NK-92 (cell line): ENCODE measurements around the gene EFHC2.

Experiments used
- DNase-seq: peaks from one replicate; lab custom pipeline; 2025; ENCODE audit not compliant: unreplicated experiment; lab: John Stamatoyannopoulos, UW

Gene EFHC2, protein sequence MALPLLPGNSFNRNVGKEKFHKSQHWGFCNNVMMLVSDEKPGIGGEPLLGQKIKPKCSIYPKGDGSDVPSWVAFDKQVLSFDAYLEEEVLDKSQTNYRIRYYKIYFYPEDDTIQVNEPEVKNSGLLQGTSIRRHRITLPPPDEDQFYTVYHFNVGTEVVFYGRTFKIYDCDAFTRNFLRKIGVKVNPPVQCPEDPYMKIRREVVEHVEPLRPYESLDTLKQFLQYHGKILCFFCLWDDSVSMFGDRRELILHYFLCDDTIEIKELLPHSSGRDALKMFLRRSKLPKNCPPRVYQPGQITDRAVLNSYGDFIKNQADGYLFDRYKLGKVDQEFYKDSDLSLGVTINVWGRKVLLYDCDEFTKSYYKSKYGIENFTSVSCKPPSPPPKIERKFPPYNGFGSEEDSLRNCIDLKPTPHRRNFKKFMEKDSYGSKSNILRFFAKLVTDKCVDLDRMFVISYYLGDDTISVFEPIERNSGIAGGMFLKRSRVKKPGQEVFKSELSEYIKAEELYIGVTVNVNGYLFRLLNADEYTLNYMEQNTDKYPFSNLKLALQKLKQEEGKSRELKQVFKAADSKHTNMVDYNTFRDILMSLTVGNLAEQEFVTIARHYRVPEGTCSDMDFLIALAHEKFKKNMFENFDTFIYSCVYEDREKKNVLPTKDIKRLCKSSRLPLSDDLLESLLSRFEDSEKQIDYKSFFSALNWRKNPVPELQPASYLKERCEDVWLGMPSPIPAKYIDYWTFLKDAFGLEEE

DNA sequence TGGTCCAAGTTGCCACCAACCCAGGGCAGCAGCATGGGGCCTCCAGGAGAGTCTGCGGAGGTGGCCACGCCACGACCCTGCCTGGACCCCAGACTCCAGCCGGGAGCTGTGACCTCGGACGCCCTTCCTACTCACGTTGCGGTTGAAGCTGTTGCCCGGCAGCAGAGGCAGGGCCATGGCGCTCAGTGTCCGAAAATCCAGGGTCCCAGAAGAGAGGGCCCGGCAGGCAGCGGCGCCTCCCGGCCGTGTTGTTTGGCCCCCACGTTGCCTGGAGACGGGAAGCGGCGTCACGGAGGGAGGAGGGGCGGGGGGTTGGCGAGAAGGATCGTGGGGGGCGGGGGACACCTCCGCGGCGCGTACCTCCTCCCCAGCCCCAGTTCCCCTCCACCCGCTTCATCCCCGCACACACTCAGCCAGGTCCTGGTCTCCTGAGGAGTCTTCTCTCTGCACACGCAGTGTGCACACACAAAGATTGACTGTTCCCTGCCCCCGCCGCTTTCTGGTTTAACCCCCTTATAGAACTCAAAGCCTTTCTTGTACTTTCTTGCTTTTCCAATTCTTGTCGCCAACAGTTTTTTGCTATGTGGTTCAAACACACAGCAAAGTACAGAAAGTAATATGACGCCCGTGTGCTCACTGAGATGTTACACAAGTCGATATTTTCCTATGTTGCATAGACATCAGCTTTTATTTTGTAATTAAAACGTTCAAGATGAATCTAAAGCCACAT is at the start of gene EFHC2:
TSS of gene EFHC2 (minus strand) at position 261 of the 730 bp plus-strand sequence. CDS start at position 177, 84 bp downstream.
- DNase-seq: no peak

DNA sequence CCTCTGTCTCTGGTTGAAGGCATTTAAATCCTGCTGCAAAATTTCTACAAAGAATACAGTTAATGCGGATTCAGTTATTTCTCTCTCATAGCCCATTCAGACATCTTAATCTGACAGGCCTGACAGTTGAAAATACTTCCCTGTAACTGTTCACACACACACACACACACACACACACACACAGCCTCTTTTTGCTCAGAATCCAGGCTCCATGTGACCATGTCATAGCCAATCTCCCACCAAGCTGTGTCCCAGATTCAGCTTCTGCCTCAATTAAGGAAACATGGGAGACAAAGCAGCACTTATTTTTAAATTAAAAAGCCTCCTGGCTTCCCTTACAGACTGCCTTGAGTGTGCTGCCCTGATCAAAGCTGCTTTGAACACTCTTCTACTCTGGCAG is 49.3 kb upstream of the EFHC2 start:
- no peak for DNase-seq

DNA sequence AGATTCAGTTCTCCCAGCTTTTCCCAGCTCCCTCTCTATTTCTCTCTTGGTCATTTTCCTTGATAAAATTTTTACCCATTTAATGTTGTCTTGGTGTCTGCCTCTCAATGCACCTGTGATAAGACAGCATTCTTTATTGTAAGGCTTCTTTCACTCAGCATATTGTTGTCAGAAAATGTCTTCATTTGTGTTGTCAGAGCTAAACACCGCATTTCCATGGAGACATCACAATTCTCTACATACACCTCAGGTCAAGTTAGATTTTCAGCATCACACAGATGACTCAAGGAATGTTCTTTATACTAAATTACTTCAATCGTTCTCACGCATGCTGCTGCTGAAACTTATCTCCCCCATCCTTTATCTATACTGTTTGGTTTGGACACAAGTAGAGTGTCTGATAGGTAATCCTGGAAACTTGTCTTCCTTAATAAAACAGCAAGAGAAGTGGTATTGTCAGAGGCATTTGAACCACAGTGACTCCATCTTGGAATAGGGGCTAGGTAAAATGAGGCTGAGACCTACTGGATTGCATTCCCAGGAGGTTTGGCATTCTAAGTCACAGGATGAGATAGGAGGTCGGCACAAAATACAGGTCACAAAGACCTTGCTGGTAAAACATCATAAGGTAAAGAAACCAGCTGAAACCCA is 41.3 kb upstream of the EFHC2 start:
- DNase-seq: no peak

DNA sequence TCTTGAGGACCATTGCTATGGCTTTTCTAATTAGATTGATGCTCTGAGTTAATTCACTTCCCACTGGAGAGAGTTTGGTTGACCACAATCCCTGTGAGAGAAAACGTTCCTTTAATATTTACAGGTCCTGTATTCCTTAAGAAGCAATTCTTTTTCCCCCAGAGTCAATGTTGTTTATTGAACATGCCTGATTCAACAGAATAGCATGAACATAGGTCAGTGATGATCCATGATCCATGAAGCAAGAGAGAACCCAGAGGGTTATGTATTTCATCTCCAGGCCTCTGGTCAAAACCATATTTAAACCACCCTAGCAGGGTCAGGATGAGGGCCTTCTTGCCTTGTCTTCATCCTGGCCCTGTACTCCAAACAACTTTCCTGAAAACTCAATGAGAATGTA is 39.4 kb upstream of the EFHC2 start:
- no peak for DNase-seq

DNA sequence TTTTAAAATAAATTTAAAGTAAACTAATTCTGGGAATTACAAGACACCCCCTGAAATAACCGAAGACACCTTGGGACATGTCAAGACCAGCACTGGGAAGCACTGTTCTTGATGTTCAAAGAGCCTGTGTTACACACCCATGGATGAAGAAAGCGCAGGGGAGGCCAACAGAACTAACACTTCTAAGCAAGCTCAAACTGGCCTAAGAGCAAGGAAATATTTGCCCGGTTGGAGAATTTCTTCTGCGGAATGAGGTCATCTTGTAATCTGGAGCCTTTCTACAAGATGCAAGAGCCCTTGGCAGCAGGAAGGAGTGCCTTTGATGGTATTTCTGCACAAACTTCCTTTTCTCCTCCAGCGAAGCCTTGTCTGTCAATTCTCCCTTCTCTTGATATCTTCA is 9.3 kb upstream of the EFHC2 start:
- DNase-seq: no peak

DNA sequence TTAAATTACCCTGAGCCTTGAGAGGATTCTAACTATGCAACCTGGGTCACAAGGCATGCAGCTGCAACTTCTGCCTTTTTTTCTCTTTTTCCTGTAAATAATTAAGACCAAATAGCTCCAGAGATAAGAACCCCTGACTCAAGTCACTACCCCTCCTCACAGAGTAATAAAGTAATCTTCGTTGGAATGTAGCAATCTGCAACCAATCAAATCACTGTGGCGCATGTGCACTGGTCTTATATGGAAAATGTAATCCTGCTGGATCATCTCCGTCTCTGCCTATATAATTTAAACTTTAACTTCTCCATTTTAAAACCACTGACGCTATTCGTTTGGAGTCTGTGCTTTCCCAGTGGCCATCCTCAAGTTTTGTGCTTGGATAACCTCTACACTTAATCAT is 6.1 kb upstream of the EFHC2 start:
- DNase-seq: no peak

DNA sequence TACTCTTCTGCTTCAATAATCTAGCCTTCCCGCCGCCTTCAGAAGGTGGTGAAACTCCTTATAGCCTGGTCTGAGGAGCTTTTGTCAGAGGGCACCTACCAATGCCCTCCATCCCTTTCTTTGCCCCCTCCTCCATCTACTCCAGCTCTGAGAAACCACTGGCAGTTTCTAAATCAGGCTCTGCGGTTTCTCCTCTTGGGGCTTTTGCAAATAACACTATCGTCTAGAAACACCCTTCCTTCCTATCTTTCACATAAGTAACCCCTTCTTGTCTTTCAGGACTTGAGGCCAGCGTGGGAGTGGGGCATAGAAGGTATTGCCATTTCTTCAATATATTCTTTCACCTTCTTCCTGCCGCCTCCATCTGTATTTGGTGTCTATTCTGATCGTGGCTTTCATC is 1.2 kb upstream of the EFHC2 start:
- no peak for DNase-seq

DNA sequence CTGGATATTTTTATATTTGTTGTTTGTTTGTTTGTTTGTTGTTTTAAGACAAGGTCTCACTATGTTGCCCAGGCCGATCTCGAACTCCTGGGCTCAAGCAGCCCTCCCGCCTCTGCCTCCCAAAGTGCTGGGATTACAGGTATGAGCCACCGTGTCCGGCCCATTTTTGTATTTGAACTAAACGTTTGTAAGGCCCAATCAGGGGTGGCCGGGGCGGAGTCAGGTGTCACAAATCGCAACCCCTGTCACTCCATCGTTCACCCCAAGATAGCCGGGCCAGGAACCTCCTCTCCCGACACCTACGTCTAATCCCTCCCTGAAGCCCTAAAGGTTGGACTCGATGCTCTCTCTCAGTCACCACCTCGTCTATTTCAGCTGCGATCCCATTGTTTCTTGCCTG is 722 bp upstream of the EFHC2 start:
- no peak for DNase-seq

DNA sequence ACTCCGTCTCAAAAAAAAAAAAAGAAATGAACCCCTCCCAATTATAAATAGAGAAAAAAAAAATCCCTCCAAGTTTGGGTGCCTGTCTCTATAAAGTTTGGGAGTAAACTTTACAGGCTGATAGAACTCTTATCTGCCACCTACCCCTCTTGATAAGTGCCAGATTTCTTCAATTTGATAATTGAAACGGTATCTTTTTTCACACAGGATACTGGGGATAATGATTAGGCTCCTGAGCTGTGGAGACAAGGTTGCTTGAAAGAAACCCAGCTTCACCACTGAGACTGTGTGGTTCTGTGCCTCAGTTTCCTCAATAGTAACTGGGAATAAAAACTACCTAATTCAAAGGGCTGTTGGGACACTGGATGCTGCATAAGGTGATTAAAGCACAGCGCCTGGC is 606 bp downstream of the EFHC2 start:
- no peak for DNase-seq

DNA sequence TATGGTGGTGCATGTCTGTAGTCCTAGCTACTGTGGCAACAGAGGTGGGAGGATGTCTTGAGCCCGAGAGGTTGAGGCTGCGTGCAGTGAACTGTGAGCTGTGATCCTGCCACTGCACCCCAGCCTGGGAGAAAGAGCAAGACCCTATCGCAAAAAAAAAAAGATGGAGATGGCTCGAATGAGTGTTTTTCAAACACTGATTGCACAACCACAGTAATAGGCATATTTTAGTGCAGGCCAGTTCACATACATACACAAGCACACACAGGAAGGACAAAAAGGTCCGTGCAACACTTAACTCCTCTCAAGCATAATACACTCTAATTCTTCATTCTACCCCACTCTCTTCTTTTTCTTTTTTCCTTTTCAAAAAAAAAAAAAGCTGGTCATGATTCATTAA is 5.1 kb downstream of the EFHC2 start:
- no peak for DNase-seq

DNA sequence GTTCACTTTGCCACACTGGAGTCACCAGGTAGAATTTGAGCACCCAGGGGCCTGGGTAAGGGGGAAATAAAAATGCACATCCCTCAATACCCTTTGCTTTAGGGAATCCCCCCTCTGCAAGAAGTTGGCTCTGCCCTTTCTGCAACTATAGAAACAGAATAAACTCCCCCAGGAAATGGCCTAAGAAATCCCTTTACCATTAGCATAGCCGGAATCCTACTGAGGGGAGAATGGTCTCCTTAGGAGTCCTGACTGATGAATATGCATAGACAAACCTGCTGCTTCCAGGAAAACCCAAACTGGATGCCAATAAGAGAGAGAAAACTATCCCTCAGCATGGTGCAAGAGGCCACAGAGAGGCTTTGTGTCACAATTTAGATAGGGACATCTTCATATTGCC is 11.0 kb downstream of the EFHC2 start:
- no peak for DNase-seq

DNA sequence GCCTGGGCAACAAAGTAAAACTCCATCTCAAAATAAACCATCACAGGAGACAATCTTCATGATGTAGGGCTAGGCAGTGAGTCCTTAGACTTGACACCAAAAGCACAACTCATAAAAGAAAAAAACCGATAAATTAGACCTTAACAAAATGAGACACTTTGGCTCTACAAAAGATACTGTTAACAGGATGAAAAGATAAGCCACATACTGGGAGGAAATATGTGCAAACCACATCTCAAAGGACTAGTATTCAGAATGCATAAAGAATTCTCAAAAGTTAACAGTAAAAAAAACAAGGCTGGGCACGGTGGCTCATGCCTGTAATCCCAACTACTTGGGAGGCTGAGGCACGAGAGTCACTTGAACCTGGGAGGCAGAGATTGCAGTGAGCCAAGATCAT is 13.2 kb downstream of the EFHC2 start:
- DNase-seq: no peak

DNA sequence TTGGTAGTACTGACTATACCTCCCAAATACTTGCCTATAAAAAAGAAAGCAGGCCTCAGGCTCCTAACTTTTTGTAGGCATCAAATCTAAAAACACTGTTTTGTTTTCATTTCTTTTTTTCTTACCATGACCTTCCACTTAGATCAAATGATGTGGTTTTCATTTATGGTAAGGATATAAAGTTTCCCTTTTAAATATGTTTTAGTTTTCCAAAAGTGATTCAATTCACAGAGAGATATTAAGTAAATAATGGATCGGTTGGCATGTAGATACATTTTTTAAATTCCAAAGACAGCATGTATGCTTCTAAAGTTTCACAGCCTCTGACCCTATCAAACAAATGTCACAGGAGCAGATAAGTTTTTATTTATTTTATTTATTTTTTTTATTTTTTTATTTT is 23.9 kb downstream of the EFHC2 start:
- no peak for DNase-seq

DNA sequence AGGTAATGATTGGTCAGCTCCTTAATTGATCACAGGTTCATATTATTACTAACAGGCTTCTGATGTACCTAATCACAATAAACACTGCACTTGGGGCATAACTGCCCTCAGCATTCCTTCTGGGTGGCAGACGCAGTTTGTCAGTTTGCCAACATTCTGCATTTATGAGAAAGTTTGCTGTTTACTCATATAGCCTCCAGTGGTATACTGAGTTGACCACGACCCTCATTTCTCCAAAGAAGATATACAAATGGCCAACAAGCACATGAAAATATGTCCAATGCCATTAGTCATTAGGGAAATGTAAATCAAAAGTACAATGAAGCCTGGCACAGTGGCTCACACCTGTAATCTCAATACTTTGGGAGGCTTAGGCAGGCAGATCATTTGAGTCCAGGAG is 26.3 kb downstream of the EFHC2 start:
- no peak for DNase-seq

DNA sequence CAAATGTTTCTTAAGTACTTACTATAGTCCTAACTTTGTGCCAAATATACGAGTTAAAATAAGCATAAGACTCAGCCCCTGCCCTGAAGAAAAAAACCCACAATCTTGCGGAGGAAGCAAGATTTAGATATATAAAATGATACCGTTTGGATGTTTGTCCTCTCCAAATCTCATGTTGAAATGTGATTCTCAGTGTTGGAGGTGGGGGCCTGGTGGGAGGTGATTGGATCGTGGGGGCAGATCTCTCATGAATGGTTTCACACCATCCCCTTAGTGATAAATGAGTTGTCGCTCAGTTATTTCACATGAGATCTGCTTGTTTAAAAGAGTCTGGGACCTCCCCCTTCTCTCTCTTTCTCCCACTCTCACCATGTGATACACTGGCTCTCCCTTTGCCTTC is 28.7 kb downstream of the EFHC2 start:
- DNase-seq: no peak

DNA sequence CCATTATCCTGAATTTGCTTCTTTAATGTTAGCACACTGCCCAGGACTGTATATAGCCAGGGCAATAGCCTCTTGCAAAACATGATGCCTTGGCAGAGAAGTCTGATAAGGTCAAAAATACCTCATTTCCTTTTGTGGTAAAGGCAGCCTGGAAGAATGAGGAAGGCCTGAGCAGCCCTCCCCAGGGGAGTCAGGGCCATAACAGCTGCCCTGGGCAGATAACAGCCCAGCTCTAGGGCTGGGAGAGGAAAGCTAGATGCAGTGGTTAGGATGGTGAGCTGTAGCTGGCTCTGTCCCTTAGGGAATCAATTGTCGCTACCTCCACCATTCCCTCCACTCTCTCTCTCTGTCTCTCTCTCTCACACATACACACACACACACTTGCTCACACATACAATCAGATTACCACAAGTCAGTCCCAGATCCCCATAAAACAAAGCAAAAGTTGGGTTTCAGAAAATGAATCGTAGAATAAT is 29.2 kb downstream of the EFHC2 start:
- no peak for DNase-seq

DNA sequence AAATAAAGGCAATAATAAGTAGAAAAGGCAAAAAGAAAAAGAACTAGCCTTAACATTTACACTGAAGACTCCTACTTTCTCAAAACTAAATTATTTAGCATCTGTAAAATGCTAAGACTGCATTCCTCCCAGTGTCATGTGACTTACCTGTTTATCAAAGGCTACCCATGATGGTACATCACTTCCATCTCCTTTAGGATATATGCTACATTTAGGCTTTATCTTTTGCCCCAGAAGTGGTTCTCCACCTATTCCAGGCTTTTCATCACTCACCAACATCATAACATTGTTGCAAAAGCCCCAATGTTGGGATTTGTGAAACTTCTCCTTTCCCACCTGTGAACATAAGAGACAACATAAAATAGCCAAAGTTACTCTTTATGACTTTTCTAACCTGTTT is 31.1 kb downstream of the EFHC2 start:
- no peak for DNase-seq

DNA sequence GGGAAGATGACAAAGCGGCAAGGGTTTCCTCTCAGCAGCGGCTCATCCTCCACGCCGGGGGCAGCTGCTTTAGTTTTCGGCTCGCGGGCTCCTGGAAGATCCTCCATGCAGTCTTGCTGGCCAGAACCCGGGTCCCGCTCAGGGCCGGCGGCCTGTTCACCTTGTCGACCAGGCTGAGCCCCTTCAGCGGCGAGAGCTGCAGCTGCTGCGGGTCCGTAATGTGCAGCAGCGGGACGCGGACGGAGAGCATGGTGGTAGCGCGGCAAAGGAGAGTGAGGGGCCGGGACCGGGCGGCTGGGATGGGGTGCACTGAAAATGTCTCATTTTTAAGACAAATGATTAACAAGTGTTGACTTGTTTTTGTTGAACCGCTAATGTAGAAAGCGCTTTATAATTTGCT is 33.2 kb downstream of the EFHC2 start:
- DNase-seq: no peak

DNA sequence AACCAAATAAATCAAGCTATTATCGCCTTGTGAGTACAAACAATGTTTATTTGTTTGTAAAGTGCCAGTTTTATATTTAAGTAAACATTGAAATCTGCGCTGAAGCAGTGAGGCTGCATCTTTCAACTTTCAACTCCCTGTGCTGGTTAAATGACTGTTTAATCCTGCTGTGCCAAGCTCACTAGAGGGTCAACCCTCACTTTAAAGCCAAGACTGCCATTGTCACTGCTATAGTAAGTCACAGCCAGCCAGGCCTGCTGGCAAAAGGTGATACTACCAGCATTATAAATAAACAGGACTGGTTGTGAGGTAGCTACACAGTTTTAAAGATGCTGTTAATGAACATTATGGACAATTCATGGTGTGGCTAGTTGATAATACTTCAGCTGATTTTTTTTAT is 34.6 kb downstream of the EFHC2 start:
- DNase-seq: no peak

DNA sequence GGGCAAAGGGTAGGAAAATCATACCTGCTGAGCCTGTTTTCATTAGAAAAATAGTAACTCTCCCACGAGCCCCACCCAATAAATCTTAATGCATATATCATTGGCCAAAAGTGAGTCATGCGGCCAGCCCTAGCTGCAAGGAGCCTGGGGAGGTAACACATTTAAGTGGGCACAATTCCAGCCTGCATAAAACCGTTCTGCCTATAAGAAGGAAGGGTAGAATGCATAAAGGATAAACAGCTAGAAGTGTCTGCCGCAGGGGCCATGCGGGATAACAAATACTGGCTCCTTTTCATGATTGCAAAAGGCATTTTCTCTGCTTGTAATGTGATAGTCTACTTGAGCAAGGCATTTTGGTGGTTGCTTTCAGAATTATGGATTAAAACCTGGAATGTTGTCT is 37.1 kb downstream of the EFHC2 start:
- DNase-seq: no peak

DNA sequence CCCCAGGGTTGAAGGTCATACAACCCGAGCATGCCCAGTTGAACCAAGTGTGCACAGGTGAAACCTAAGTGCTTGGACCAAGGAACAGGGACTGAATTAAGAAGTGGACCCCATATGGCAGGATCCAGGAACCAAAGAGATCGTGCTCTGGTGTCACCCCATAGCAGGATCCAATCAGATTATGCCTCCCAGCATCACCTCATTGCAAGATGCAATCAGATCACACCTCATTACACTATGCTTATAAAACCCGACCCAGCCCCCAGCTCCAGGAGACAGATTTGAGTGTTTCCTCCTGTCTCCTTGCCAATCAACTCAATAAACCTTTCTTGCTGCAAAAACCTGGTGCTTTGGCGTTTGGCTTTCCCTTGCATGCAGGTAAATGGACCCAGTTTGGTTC is 37.6 kb downstream of the EFHC2 start:
- DNase-seq: no peak
